ENCODE measurements around the gene CDC25A. TPM values are rescaled to one million over a fixed set of nuclear protein-coding genes. Genes with fewer than 3 reads are reported as not detected.

CDC25A gene
- total RNA-seq, 4 donors from 2014 or later = 0.94 to 4.0 (median 3.7) TPM

GRCh38 chr3:48202632-48203031, 14.4 kb upstream of the CDC25A start:
- no peaks in the 10 kb centered on the region for H3K36me3 ChIP-seq
- H3K27me3 ChIP-seq = no peaks in the 10 kb centered on the region
- intact Hi-C loops (cut with DNase I) = no loop called here
- no peak overlapping the region for H3K27ac ChIP-seq
- WGBS, 2 donors = 80 to 83% methylated on average over 6 of the region's 6 CpGs
- no peak overlapping the region for H3K4me3 ChIP-seq (replicated peaks in 1 of 3)
- TF ChIP-seq CTCF (IDR thresholded peaks at IDR 0.05) (no peak), POLR2A (IDR thresholded peaks at IDR 0.05) (no peak)
- DNase-seq = no peak
- no peaks in the 10 kb centered on the region for H3K9me3 ChIP-seq
- H3K4me1 ChIP-seq = no peaks in the 10 kb centered on the region

- H3K36me3 ChIP-seq = no peaks in the 10 kb centered on the region
- H3K27ac ChIP-seq = no peak overlapping the region
- H3K4me1 ChIP-seq = no peaks in the 10 kb centered on the region
- no peak overlapping the region for H3K4me3 ChIP-seq (replicated peaks in 1 of 3)
- TF ChIP-seq CTCF (IDR thresholded peaks at IDR 0.05) (no peak), POLR2A (IDR thresholded peaks at IDR 0.05) (no peak)
- no peaks in the 10 kb centered on the region for H3K27me3 ChIP-seq
- DNase-seq = no peak
- no peaks in the 10 kb centered on the region for H3K9me3 ChIP-seq
- intact Hi-C loops (cut with DNase I) = loop anchor here (10.0 kb wide), 1 partner anchor 46 kb away; the partner anchor contains the start of gene ZNF589
These were observed 10.9 kb upstream of the CDC25A start for GRCh38 chr3:48199117-48199516.

- Histone ChIP-seq H3K4me1 (no peaks in the 10 kb centered on the region), H3K4me3 (replicated peaks in 1 of 3) (no peak overlapping the region), H3K27me3 (no peaks in the 10 kb centered on the region), H3K9me3 (no peaks in the 10 kb centered on the region), H3K27ac (no peak overlapping the region), H3K36me3 (no peaks in the 10 kb centered on the region)
- 71 to 88% methylated on average over 1 of the region's 1 CpG for WGBS, 2 donors
- DNase-seq = no peak
- no peak for TF ChIP-seq CTCF (IDR thresholded peaks at IDR 0.05)
- no peak for TF ChIP-seq POLR2A (IDR thresholded peaks at IDR 0.05)
- intact Hi-C loops (cut with DNase I) = loop anchor here (10.0 kb wide), 1 partner anchor 48 kb away; the partner anchor contains the start of gene ZNF589
These were observed 8.4 kb upstream of the CDC25A start for GRCh38 chr3:48196611-48197010.

GRCh38 chr3:48194446-48195071, 6.3 kb upstream of the CDC25A start:
- intact Hi-C loops (cut with DNase I) = loop anchor here (5.0 to 10.0 kb wide), 2 partner anchors 50 to 243 kb away; partner anchors contain the start of gene ZNF589
- TF ChIP-seq CTCF (IDR thresholded peaks at IDR 0.05) = peak; percentile 74 to 91 (median 84)
- TF ChIP-seq POLR2A (IDR thresholded peaks at IDR 0.05) = no peak
- no peaks in the 10 kb centered on the region for H3K9me3 ChIP-seq
- WGBS, 2 donors = 47 to 53% methylated on average over 9 of the region's 9 CpGs
- peak; percentile 78 for DNase-seq
- H3K4me3 ChIP-seq (replicated peaks in 1 of 3) = no peak overlapping the region
- H3K27me3 ChIP-seq = no peaks in the 10 kb centered on the region
- H3K4me1 ChIP-seq = no peaks in the 10 kb centered on the region
- H3K27ac ChIP-seq = peak overlapping the region in 2 of 3 donors; percentile 23 to 30
- H3K36me3 ChIP-seq = no peaks in the 10 kb centered on the region

- intact Hi-C loops (cut with DNase I) = loop anchor here (5.0 to 10.0 kb wide), 2 partner anchors 54 to 246 kb away; partner anchors contain the start of gene ZNF589
- no peak for DNase-seq
- 89 to 90% methylated on average over 3 of the region's 3 CpGs for WGBS, 2 donors
- no peak overlapping the region for H3K27ac ChIP-seq
- no peak overlapping the region for H3K4me3 ChIP-seq (replicated peaks in 1 of 3)
- H3K4me1 ChIP-seq = peaks cover 9 to 10% of the 10 kb centered on the region in 2 donors
- H3K36me3 ChIP-seq = no peaks in the 10 kb centered on the region
- no peaks in the 10 kb centered on the region for H3K9me3 ChIP-seq
- no peaks in the 10 kb centered on the region for H3K27me3 ChIP-seq
- no peak for TF ChIP-seq CTCF (IDR thresholded peaks at IDR 0.05)
- TF ChIP-seq POLR2A (IDR thresholded peaks at IDR 0.05) = no peak
These were observed 2.7 kb upstream of the CDC25A start for GRCh38 chr3:48190911-48191310.
